Sciatic nerve (tissue), 2 donors: ENCODE measurements around the gene NPM3. TPM values are rescaled to one million over a fixed set of nuclear protein-coding genes. Genes with fewer than 3 reads are reported as not detected.
"Not testable (repeated sequence)": the region's sequence is repeated elsewhere in the genome, so short reads cannot be mapped to it uniquely, and the experiment has no call there.

ENCODE experiments used
- ATAC-seq: fragments of 200-7000 bp; cut with Tn5 transposase; one replicate; pipeline ENCODE4 v1.9.1; 2020; ENCODE audit warnings: mild to moderate bottlenecking, moderate library complexity
- DNase-seq: peaks from one replicate; pipeline ENCODE4 v3.0.0-alpha.2; 2020; ENCODE audit warnings: low spot score
- intact Hi-C: fragments of 100-400 bp; cut with DNase I; formaldehyde crosslinking; loops from one replicate; pipeline ENCODE4 v1.14.2; 2022
- total RNA-seq: library from RNA; stranded (reverse); fragmentation: NEBNext Ultra II Directional; extraction: Animal tissue kit (Norgen Biotek cat#: 25700); gene quantifications from one replicate; pipeline ENCODE4 v1.2.1, GENCODE V29; 2021
- donor health status: DM: no; HTN: no; CAD: no.
- donor health status: DM: no; HTN: no; CAD: no.

Gene NPM3
- total RNA-seq, 1 donor from 2014 or later, result 8.0 TPM

- ATAC-seq (no peak), DNase-seq (peak; percentile 27)
- intact Hi-C loops, result no loop called here
Observed at GRCh38 chr10:101814466-101815071, 31.3 kb upstream of the NPM3 start.

- no peak for DNase-seq
- no peak for ATAC-seq
- intact Hi-C loops, result no loop called here
Observed at GRCh38 chr10:101812606-101813005, 29.4 kb upstream of the NPM3 start.

DNA sequence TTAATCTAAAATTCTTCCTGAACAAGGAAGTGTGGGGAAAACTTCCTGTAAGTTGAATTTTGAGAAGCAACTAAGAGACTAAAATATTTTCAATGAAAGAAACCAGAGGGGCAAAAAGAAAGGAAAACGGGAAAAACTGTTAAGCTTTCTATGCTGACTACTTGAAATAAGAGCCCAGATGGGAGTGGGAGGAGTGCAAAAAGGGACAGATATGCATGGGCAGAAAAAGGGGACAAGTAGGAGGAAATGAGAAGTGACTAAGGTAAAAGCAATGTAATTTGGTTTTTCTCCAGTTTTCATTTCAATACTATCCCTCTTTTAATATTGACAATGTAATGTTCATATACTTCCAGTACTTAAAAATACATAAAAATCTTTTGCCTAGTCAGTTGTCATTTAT, 23.9 kb upstream of the NPM3 start:
- intact Hi-C loops, result no loop called here
- no peak for ATAC-seq
- DNase-seq, result no peak

- intact Hi-C loops, result no loop called here
- ATAC-seq, result no peak
- no peak for DNase-seq
Observed at GRCh38 chr10:101803511-101803910, 20.3 kb upstream of the NPM3 start.

- no peak for DNase-seq
- no peak for ATAC-seq
- intact Hi-C loops, result no loop called here
Observed at GRCh38 chr10:101797403-101798059, 14.3 kb upstream of the NPM3 start.

DNA sequence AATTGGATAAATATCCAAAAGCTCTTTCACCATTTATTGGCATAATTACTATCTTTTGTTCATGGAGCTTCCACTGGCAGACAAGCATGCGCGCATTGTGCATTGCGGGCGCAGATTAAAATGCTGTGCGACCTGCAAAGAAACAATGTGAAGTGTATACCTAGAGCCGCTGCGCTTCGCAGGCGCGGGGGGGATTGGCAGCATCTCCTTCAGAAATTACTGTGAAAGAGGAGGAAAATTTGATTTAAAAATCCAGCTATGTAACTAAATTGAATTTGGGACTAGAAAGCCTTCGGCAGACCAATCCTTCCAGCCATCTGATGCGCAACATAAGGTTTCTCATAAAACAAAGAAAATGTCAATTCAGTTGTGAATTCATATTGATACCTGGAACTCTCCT, 10.3 kb upstream of the NPM3 start:
- intact Hi-C loops, result no loop called here
- ATAC-seq, result no peak
- no peak for DNase-seq

DNA sequence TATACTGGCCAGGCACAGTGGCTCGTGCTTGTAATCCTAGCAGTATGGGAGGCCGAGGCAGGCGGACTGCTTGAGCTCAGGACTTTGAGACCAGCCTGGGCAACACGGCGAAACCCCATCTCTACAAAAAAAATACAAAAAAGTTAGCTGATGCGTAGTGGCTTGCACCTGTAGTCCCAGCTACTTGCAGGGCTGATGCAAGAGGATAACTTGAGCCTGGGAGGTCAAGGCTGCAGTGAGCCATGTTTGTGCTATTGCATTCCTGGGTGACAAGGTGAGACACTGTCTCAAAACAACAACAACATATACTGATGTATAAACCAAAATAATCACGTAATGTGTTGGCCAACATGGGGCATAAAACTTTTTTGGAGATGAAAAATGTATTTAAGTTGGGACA, 6.4 kb upstream of the NPM3 start:
- intact Hi-C loops, result loop anchor here (2.0 kb wide), 1 partner anchor 13 kb away; the partner anchor contains the start of gene FGF8
- ATAC-seq (no peak), DNase-seq (no peak)

GRCh38 chr10:101789231-101789630, 6.0 kb upstream of the NPM3 start:
- ATAC-seq, DNase-seq, intact Hi-C loops: not testable (repeated sequence)

DNA sequence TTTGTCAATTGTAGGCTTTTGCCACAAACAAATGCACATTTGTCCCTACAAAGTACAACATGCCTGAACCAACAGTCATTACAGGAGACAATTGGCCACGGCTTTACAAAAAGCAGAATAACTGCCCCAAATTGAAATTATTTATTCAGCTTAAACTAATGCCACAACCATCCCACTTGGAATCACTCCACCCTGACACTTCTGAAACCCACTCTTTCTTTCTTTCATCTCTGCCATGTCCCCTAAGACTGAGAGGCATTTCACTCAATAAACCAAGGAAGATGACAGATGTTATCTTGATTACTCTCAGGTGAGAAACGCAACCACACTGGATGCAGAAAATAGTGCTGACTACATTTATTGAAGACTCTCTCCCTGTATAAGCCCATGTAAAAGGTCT, 2.6 kb upstream of the NPM3 start:
- intact Hi-C loops, result no loop called here
- ATAC-seq, result no peak

GRCh38 chr10:101784558-101784957, 1.3 kb upstream of the NPM3 start:
- DNase-seq, result no peak
- ATAC-seq, result no peak
- intact Hi-C loops, result no loop called here

More for the DNA sequence above, 2.6 kb upstream of the NPM3 start:
- DNase-seq, result no peak

- DNase-seq, result no peak
- intact Hi-C loops, result no loop called here
- ATAC-seq, result no peak
Observed at GRCh38 chr10:101783736-101784118, 481 bp upstream of the NPM3 start.

GRCh38 chr10:101781984-101782810, 1.0 kb downstream of the NPM3 start:
- intact Hi-C loops, result no loop called here
- no peak for DNase-seq
- no peak for ATAC-seq

GRCh38 chr10:101781655-101781983, 1.6 kb downstream of the NPM3 start:
- ATAC-seq, result no peak
- no peak for DNase-seq
- intact Hi-C loops, result no loop called here

DNA sequence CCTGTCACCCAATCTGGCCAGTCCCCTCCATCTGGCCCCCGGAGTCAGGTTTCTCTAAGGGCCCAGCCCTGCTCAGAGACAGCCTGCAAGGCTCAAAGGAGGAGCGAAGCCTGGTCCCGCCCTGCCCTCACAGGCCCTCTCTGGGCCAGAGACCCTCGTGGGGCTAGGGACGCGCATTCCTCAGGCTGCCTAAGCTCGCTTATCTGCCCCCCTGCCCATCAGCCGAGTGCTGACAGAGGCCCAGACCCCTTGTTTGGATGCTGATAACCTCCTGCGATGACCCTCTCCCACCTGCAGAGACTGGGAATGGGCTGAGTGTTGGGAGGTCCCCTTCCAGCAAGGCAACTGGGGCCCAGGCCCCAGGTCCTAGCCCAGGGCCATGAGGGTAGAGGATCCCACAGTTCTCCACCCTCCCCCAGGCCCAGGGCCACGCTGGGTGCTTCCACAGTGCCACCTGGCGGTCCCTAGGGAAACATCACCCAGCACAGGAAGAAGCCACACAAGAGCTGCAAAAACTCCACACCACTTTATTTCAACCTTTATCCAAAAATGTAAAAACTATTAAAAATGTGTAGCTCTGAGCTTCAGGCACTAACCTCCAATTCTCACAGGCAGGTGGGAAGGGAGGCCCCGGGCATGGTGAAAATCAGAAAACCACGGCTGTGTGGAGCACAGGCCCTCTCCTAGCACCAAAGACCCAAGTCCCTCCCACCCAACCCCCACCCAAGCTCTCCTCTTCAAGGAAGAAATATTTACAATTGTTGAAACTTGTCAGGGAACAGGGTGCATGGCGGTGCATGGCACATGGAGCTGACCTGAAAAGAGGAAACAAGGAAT, 2.2 kb downstream of the NPM3 start:
- intact Hi-C loops, result no loop called here
- ATAC-seq (peak; percentile 25), DNase-seq (no peak)

- DNase-seq, result no peak
- intact Hi-C loops, result no loop called here
- no peak for ATAC-seq
Observed at GRCh38 chr10:101780187-101780817, 2.9 kb downstream of the NPM3 start.

GRCh38 chr10:101779544-101780186, 3.6 kb downstream of the NPM3 start:
- DNase-seq (peak; percentile 89), ATAC-seq (peak; percentile 78)
- intact Hi-C loops, result loop anchor here (5.0 kb wide), 1 partner anchor 172 kb away; no protein-coding TSS in a partner anchor

- intact Hi-C loops, result loop anchor here (5.0 kb wide), 1 partner anchor 172 kb away; no protein-coding TSS in a partner anchor
- no peak for DNase-seq
Observed at GRCh38 chr10:101778781-101779543, 4.3 kb downstream of the NPM3 start.

More at GRCh38 chr10:101778781-101779543, 4.3 kb downstream of the NPM3 start:
- ATAC-seq, result peak; percentile 29
